H1 (cell line): Measurements from ENCODE around the gene WDR81. TPM values are rescaled to one million over a fixed set of nuclear protein-coding genes. Genes with fewer than 3 reads are reported as not detected.

ENCODE experiments used
- CTCF ChIA-PET: fragments of 300-600 bp; sonication (Branson Sonifier 250); formaldehyde crosslinking; loops from one replicate; lab custom pipeline; 2021; ENCODE audit not compliant: partially characterized antibody; lab: Charles Lee
- POLR2A ChIA-PET: fragments of 300-600 bp; sonication (Branson Sonifier 250); formaldehyde crosslinking; loops from one replicate; lab custom pipeline; 2021; ENCODE audit warnings: inconsistent platforms; ENCODE audit not compliant: partially characterized antibody; lab: Charles Lee
- DNase-seq, 2 experiments: peaks; one replicate each; pipeline versions ENCODE4 v3.0.0 to v3.0.0-alpha.2; 2010 to 2022; ENCODE audit warnings: low spot score in 2 of 2, low read depth in 1 of 2, mixed read lengths in 1 of 2
- FAIRE-seq: peaks from 2 replicates; lab custom pipeline; 2011; peaks lifted over from hg19 to GRCh38; lab: Jason Lieb, UNC
- H2AFZ ChIP-seq: 2 replicates; pipeline ENCODE4 v1.8.1; 2012; ENCODE audit warnings: low read length, inconsistent platforms
- H2AK5ac ChIP-seq: 2 replicates; pipeline ENCODE4 v1.6.1; 2013; ENCODE audit warnings: low read depth, low read length
- H2BK120ac ChIP-seq: replicated peaks from 2 replicates; pipeline ENCODE3; 2013; ENCODE audit warnings: low read depth, low read length, inconsistent platforms
- H2BK12ac ChIP-seq: 2 replicates; pipeline ENCODE4 v1.6.1; 2013; ENCODE audit warnings: low read depth, low read length
- H2BK15ac ChIP-seq: 2 replicates; pipeline ENCODE4 v1.6.1; 2013; ENCODE audit warnings: low read length
- H2BK20ac ChIP-seq: 2 replicates; pipeline ENCODE4 v1.6.1; 2013; ENCODE audit warnings: low read length
- H2BK5ac ChIP-seq: 2 replicates; pipeline ENCODE4 v1.6.1; 2013; ENCODE audit warnings: low read depth, low read length
- H3K14ac ChIP-seq: 2 replicates; pipeline ENCODE4 v1.6.1; 2013; ENCODE audit warnings: inconsistent platforms; ENCODE audit not compliant: insufficient read length
- H3K18ac ChIP-seq: 2 replicates; pipeline ENCODE4 v1.6.1; 2013; ENCODE audit warnings: low read length; ENCODE audit errors: extremely low read depth
- H3K23ac ChIP-seq: 2 replicates; pipeline ENCODE4 v1.6.1; 2013; ENCODE audit warnings: inconsistent platforms; ENCODE audit not compliant: insufficient read length
- H3K23me2 ChIP-seq: 2 replicates; pipeline ENCODE4 v1.6.1; 2013; ENCODE audit warnings: low read depth, low read length
- H3K27ac ChIP-seq: 2 replicates; pipeline ENCODE4 v1.6.1; 2011; ENCODE audit warnings: low read depth, low read length, inconsistent platforms
- H3K27me3 ChIP-seq, 4 experiments: replicated peaks in 1 of 4; 1 replicate in 1 of 4; 2 replicates in 3 of 4; pipeline versions ENCODE4 v1.6.1 to v1.8.1; 2011 to 2013; ENCODE audit warnings: low read length in 3 of 4, mild to moderate bottlenecking in 3 of 4, inconsistent platforms in 2 of 4, mixed read lengths in 2 of 4, moderate library complexity in 1 of 4; ENCODE audit not compliant: control insufficient read depth in 3 of 4, insufficient read depth in 3 of 4; ENCODE audit errors: extremely low read depth in 1 of 4
- H3K36me3 ChIP-seq, 4 experiments: 2 replicates each; pipeline versions ENCODE4 v1.6.1 to v1.8.1; 2011 to 2013; ENCODE audit warnings: mild to moderate bottlenecking in 4 of 4, low read length in 3 of 4, moderate library complexity in 2 of 4, control low read depth in 1 of 4, inconsistent platforms in 1 of 4; ENCODE audit not compliant: insufficient read depth in 4 of 4, control insufficient read depth in 2 of 4
- H3K4ac ChIP-seq: replicated peaks from 2 replicates; pipeline ENCODE3; 2013; ENCODE audit warnings: low read length, low read depth, mixed read lengths, inconsistent platforms; ENCODE audit not compliant: insufficient read length
- H3K4me1 ChIP-seq, 4 experiments: replicated peaks in 1 of 4; 1 replicate in 1 of 4; 2 replicates in 3 of 4; pipeline versions ENCODE4 v1.6.1 to v1.8.1; 2011 to 2013; ENCODE audit warnings: low read length in 3 of 4, inconsistent platforms in 2 of 4, mixed read lengths in 1 of 4; ENCODE audit not compliant: insufficient read depth in 4 of 4, control insufficient read depth in 3 of 4
- H3K4me2 ChIP-seq, 2 experiments: 2 replicates each; pipeline versions ENCODE4 v1.6.1 to v1.8.1; 2011 to 2013; ENCODE audit warnings: low read depth in 2 of 2, low read length in 2 of 2, control low read depth in 1 of 2, inconsistent platforms in 1 of 2, mild to moderate bottlenecking in 1 of 2; ENCODE audit not compliant: insufficient read depth in 1 of 2
- H3K4me3 ChIP-seq, 4 experiments: fragments of 200-600, 300-600 bp in 1 of 4; sonication (generic), shearing (Covaris generic), sonication (Bioruptor Twin) in 1 of 4; 2 replicates each; pipeline versions ENCODE4 v1.5.1 to v1.8.1; 2011 to 2016; ENCODE audit warnings: low read length in 4 of 4, low read depth in 3 of 4, control low read depth in 2 of 4, inconsistent platforms in 2 of 4, mild to moderate bottlenecking in 2 of 4, mixed read lengths in 1 of 4, moderate library complexity in 1 of 4; ENCODE audit not compliant: insufficient read depth in 2 of 4; ENCODE audit errors: extremely low read depth in 1 of 4
- H3K56ac ChIP-seq: replicated peaks from 2 replicates; pipeline ENCODE3; 2013; ENCODE audit warnings: low read depth, mild to moderate bottlenecking, mixed read lengths, low read length, inconsistent platforms; ENCODE audit not compliant: insufficient read length
- H3K79me1 ChIP-seq: 2 replicates; pipeline ENCODE4 v1.6.1; 2013; ENCODE audit warnings: low read depth, low read length, control low read depth
- H3K79me2 ChIP-seq, 2 experiments: 2 replicates each; pipeline versions ENCODE4 v1.6.1 to v1.8.1; 2012 to 2013; ENCODE audit warnings: low read length in 2 of 2, mild to moderate bottlenecking in 2 of 2, inconsistent platforms in 1 of 2; ENCODE audit not compliant: insufficient read depth in 2 of 2, control insufficient read depth in 1 of 2
- H3K9ac ChIP-seq, 4 experiments: replicated peaks in 1 of 4; 1 replicate in 1 of 4; 2 replicates in 3 of 4; pipeline versions ENCODE4 v1.6.1 to v1.8.1; 2011 to 2013; ENCODE audit warnings: low read depth in 3 of 4, low read length in 3 of 4, control low read depth in 2 of 4, mild to moderate bottlenecking in 2 of 4, moderate library complexity in 2 of 4, inconsistent platforms in 1 of 4; ENCODE audit errors: extremely low read depth in 1 of 4
- H3K9me3 ChIP-seq, 2 experiments: 2 replicates each; pipeline versions ENCODE4 v1.6.1 to v1.8.1; 2012 to 2013; ENCODE audit warnings: mild to moderate bottlenecking in 2 of 2, moderate library complexity in 2 of 2, control low read depth in 1 of 2, inconsistent platforms in 1 of 2, low read depth in 1 of 2, low read length in 1 of 2, mixed read lengths in 1 of 2; ENCODE audit not compliant: insufficient read depth in 2 of 2
- H4K20me1 ChIP-seq, 2 experiments: replicated peaks in 1 of 2; 2 replicates each; pipeline versions ENCODE3 to v1.8.1; 2011 to 2013; ENCODE audit warnings: inconsistent platforms in 2 of 2, low read length in 2 of 2, mild to moderate bottlenecking in 1 of 2; ENCODE audit not compliant: insufficient read depth in 2 of 2, control insufficient read depth in 1 of 2
- H4K5ac ChIP-seq: 2 replicates; pipeline ENCODE4 v1.6.1; 2013; ENCODE audit warnings: low read length, low read depth, mixed read lengths, inconsistent platforms; ENCODE audit not compliant: insufficient read length
- H4K8ac ChIP-seq: 2 replicates; pipeline ENCODE4 v1.8.0; 2013; ENCODE audit warnings: mild to moderate bottlenecking, moderate library complexity, low read length, inconsistent platforms; ENCODE audit not compliant: insufficient read depth; ENCODE audit errors: extremely low read depth
- H4K91ac ChIP-seq: replicated peaks from 2 replicates; pipeline ENCODE3; 2013; ENCODE audit warnings: low read length, mixed read lengths, inconsistent platforms; ENCODE audit not compliant: insufficient read length
- FOSL1 ChIP-seq: IDR thresholded peaks from 2 replicates; pipeline ENCODE4 v1.6.1; 2011; ENCODE audit warnings: mild to moderate bottlenecking, low read depth, low read length, moderate library complexity; ENCODE audit not compliant: insufficient read depth
- WGBS, 2 experiments: shearing (Covaris generic) in 1 of 2; methylation state at CpG; one replicate each; pipeline versions ENCODE4 v1.1.6 to v1.1.7; 2013 to 2015; ENCODE audit warnings: low lambda C conversion rate in 2 of 2, mixed read lengths in 2 of 2, inconsistent platforms in 1 of 2, low coverage in 1 of 2, missing lambda C conversion rate in 1 of 2; ENCODE audit not compliant: insufficient replicate concordance in 2 of 2, insufficient coverage in 1 of 2, insufficient read length in 1 of 2; ENCODE audit errors: extremely low coverage in 1 of 2, missing lambda C conversion rate in 1 of 2; 5-methylcytosine and 5-hydroxymethylcytosine counted together
- polyA plus RNA-seq, 7 experiments: library from polyadenylated mRNA; depleted of rRNA in 3 of 7; stranded (reverse) in 5 of 7; unstranded in 2 of 7; fragments of >200 nt in 5 of 7; fragments of 200-250 nt in 2 of 7; gene quantifications; 1 replicate in 5 of 7; 2 replicates in 1 of 7; 4 replicates in 1 of 7; pipeline versions ENCODE4 v1.2.1 to v1.2.3, GENCODE V29; 2011 to 2013; ENCODE audit warnings: missing spikeins in 2 of 7, mixed read lengths in 2 of 7
- total RNA-seq: library from RNA; stranded (reverse); fragmentation: NEBNext Ultra II Directional; extraction: Animal tissue kit (Norgen Biotek cat#: 25700); gene quantifications from 2 replicates; pipeline ENCODE4 v1.2.1, GENCODE V29; 2021

Gene WDR81
- total and polyA plus RNA-seq, 2 of the 8 experiments (the other 6 are each of a cell fraction or from before 2014, with no cell fraction given), result 9.1 to 12.3 TPM

- Histone ChIP-seq H3K4me1 (peaks cover 0 to 16% (median 11%) of the 10 kb centered on the region in 4 experiments; a peak in 6 of 7 replicates), H2AFZ (peak overlapping the region; percentile 11; the same call in 1 of the 2 replicates), H3K79me2 (no peaks in the 10 kb centered on the region), H3K4me2 (no peak overlapping the region), H4K5ac (no peak overlapping the region), H3K27me3 (no peaks in the 10 kb centered on the region), H3K4ac (no peak overlapping the region), H3K18ac (no peak overlapping the region), H3K23me2 (no peaks in the 10 kb centered on the region), H3K27ac (no peak overlapping the region), H4K8ac (peak overlapping the region; percentile 79), H3K9ac (no peak overlapping the region), H3K79me1 (no peaks in the 10 kb centered on the region), H2BK120ac (no peak overlapping the region), H3K56ac (no peak overlapping the region), H2BK20ac (no peak overlapping the region), H2BK15ac (peak overlapping the region; percentile 99; the same call in 1 of the 2 replicates), H3K4me3 (no peak overlapping the region), H3K36me3 (no peaks in the 10 kb centered on the region), H3K9me3 (no peaks in the 10 kb centered on the region), H4K91ac (peak overlapping the region; percentile 65), H3K23ac (no peak overlapping the region), H2BK12ac (no peak overlapping the region), H2AK5ac (no peak overlapping the region), H2BK5ac (no peak overlapping the region), H4K20me1 (no peaks in the 10 kb centered on the region), H3K14ac (no peak overlapping the region)
- ChIA-PET POLR2A (interaction anchor here (0.6 to 5.2 kb wide), 4 partner anchors 10 to 48 kb away, joined by 3 to 30 read pairs (median 4); no protein-coding TSS in a partner anchor), CTCF (interaction anchor here (0.6 to 6.8 kb wide), 10 partner anchors 8 to 182 kb away, joined by 3 to 48 read pairs (median 4); no protein-coding TSS in a partner anchor)
- DNase-seq (no peak), FAIRE-seq (no peak)
- WGBS, 2 experiments, result 90% methylated on average over 14 of the region's 17 CpGs; no CpG with 5 or more reads in 1 of the 2 experiments
- no peak for TF ChIP-seq FOSL1
Measured at GRCh38 chr17:1755827-1756262, 31.3 kb downstream of the WDR81 start.
